ENCODE data around the gene PLCH2. TPM values are rescaled to one million over a fixed set of nuclear protein-coding genes. Genes with fewer than 3 reads are reported as not detected.

The PLCH2 gene
- total RNA-seq, 2 donors from 2014 or later, result 2.0 to 3.8 TPM

DNA sequence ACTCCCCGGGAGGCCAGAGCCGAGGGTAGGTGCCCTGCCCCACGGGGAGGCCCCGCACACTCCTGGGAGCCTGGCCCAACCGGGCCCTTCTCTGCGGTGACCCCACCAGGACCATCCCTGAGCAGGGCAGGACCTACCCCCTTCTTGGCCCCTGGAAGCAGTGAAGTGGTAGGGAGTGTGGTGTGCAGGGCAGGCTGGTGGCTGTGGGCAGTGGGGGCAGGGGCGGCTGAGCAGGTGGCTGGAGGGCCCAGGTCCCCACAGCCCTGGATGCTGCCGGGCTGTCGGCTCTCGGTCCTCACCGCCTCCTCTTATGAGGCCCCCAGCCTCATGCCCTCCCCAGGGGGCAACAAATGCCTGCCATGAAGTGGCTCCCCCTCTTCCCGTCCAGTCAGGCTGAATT, 19.5 kb downstream of the PLCH2 start:
- TF ChIP-seq CTCF (IDR thresholded peaks at IDR 0.05), result no peak
- intact Hi-C loops (cut with DNase I), result no loop called here
- H3K4me1 ChIP-seq, result no peaks in the 10 kb centered on the region
- no peak for DNase-seq
- H3K9me3 ChIP-seq, result no peaks in the 10 kb centered on the region
- no peaks in the 10 kb centered on the region for H3K27me3 ChIP-seq
- H3K9ac ChIP-seq (ENCODE audit: low read depth in 2 of 2, low read length in 2 of 2), result no peak overlapping the region
- H3K27ac ChIP-seq, result no peak overlapping the region
- no peaks in the 10 kb centered on the region for H3K36me3 ChIP-seq
- no peak overlapping the region for H3K4me3 ChIP-seq

DNA sequence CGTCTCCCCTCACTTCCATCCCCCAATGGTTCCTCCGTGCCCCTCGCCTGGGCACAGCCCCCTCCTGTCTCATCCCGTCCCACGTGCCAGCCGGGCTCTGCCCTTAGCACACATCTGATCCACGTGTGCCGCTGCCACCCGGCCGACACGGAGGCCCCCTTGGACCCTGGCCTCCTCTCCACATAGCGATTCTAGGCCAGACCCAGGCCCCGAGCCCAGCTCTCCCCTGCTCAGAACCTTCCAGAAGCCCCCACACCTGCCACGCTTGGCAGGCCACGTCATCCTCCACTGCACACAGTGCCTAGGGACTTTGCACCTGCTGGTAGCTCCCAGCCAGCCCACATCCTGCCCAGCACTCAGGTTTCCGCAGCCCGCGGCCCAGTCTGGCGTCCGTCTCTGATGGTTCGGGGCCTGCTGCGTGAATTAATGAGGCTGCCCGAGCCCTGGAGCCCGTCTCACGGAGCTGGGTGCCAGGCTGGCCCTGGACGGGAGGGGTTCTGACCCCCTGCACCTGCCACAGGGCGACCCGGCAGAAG, 20.1 kb downstream of the PLCH2 start:
- no peak overlapping the region for H3K27ac ChIP-seq
- H3K9ac ChIP-seq (ENCODE audit: low read depth in 2 of 2, low read length in 2 of 2), result no peak overlapping the region
- H3K4me3 ChIP-seq, result no peak overlapping the region
- intact Hi-C loops (cut with DNase I), result no loop called here
- no peaks in the 10 kb centered on the region for H3K9me3 ChIP-seq
- TF ChIP-seq CTCF (IDR thresholded peaks at IDR 0.05), result no peak
- H3K4me1 ChIP-seq, result no peaks in the 10 kb centered on the region
- no peaks in the 10 kb centered on the region for H3K36me3 ChIP-seq
- no peak for DNase-seq
- no peaks in the 10 kb centered on the region for H3K27me3 ChIP-seq

DNA sequence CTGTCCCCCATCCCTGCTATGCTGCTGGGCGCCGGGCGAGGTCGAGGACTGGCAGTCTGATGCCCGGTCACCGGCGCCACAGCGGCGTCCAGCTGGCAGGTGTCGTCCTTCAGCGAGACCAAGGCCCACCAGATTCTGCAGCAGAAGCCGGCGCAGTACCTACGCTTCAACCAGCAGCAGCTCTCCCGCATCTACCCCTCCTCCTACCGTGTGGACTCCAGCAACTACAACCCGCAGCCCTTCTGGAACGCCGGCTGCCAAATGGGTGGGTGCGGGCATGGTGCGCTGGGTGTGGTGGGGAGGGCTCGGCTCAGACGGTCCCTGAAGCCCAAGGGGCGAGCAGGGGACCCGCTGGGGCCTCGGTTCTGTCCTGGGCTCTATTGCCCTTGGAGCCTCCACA, 20.7 kb downstream of the PLCH2 start:
- H3K4me3 ChIP-seq, result no peak overlapping the region
- no peaks in the 10 kb centered on the region for H3K4me1 ChIP-seq
- intact Hi-C loops (cut with DNase I), result no loop called here
- H3K9me3 ChIP-seq, result no peaks in the 10 kb centered on the region
- no peak for DNase-seq
- no peaks in the 10 kb centered on the region for H3K36me3 ChIP-seq
- no peaks in the 10 kb centered on the region for H3K27me3 ChIP-seq
- H3K27ac ChIP-seq, result no peak overlapping the region
- no peak overlapping the region for H3K9ac ChIP-seq (ENCODE audit: low read depth in 2 of 2, low read length in 2 of 2)
- no peak for TF ChIP-seq CTCF (IDR thresholded peaks at IDR 0.05)

DNA sequence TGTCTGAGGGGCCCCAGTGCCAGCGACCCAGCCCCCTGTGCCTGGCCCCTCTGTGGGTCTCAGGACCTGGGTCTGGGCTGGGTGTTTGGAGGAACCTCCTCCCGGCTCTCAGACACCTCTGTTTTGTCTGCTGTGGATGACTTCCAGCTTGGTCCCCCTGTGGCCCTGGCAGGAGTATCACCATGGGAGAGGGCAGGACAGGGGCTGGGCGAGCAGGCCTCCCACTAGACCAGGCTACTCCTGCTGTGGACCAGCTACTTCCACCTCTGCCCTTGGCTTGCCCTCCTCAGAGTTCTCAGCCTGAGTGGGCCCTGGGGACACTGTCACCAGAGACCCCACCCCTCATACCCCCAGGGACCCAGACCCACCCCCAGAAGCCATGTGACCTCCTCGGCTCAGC, 21.8 kb downstream of the PLCH2 start:
- Histone ChIP-seq H3K9ac (ENCODE audit: low read depth in 2 of 2, low read length in 2 of 2) (no peak overlapping the region), H3K4me1 (no peaks in the 10 kb centered on the region), H3K9me3 (no peaks in the 10 kb centered on the region), H3K4me3 (no peak overlapping the region), H3K36me3 (no peaks in the 10 kb centered on the region), H3K27ac (no peak overlapping the region), H3K27me3 (no peaks in the 10 kb centered on the region)
- no peak for DNase-seq
- intact Hi-C loops (cut with DNase I), result no loop called here
- no peak for TF ChIP-seq CTCF (IDR thresholded peaks at IDR 0.05)

- peaks cover 4% of the 10 kb centered on the region for H3K27me3 ChIP-seq
- no peak overlapping the region for H3K4me3 ChIP-seq
- intact Hi-C loops (cut with DNase I), result no loop called here
- no peak overlapping the region for H3K9ac ChIP-seq (ENCODE audit: low read depth in 2 of 2, low read length in 2 of 2)
- TF ChIP-seq CTCF (IDR thresholded peaks at IDR 0.05), result no peak
- H3K36me3 ChIP-seq, result no peaks in the 10 kb centered on the region
- no peak overlapping the region for H3K27ac ChIP-seq
- no peak for DNase-seq
- no peaks in the 10 kb centered on the region for H3K4me1 ChIP-seq
- no peaks in the 10 kb centered on the region for H3K9me3 ChIP-seq
Measured at GRCh38 chr1:2498648-2499047, 22.6 kb downstream of the PLCH2 start.
